Stimulated activated CD4-positive, alpha-beta T cell treated with anti-CD3 and anti-CD28 coated beads, Interleukin-1b, Interleukin-23, amount 100 ng/mL, for 48 hours (primary cell): ENCODE results near the gene SLC2A10.

Experiments used
- DNase-seq: peaks from one replicate; pipeline ENCODE4 v3.0.0-alpha.2; 2020

Gene SLC2A10

DNA sequence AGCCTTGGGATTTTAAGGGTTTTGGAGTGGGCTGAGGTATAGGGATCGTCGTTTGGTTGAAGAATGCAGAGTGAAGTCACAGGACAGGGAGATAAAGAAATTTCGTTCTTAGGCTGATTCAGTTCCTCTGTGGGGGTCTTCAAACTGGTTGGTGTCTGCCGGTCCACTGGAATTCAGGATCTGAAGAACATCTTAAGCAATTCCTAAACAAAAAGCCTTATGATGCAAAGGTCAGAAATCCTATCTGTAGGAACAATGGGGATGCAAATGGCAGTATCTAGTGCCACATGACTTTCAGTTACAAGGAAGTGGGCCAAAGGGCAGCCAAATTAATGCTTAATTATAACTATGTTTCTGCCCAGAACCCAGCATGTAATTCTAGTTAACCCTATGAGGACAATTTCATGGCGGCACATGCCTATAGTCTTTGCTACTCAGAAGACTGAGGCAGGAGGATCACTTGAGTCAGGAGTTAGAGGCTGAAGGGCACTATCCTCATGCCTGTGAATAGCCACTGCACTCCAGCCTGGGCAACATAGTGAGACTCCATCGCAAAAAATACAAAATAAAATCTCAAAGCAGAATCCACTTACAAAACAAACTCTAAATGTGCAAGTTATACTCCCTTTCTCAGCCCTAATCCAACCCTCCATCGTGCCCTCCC is 4.6 kb upstream of the SLC2A10 start:
- DNase-seq, result no peak

DNA sequence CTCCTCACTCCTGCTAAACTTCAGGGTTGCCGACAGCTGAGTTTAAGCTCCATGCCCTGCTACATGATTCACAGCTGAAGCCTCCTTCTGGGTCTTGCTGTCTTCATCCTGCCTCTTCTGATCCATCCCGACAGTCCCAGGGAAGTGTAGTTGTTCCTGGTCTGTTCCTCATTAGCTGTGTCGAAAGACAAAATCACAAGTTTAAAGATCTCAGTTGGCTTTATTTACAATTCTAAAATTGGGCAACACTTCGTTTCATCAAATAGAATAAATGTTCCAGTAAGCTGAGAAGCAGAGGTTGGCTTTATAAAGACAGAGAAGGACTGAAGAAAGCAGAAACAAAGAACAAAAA is 4.1 kb upstream of the SLC2A10 start:
- DNase-seq, result no peak

DNA sequence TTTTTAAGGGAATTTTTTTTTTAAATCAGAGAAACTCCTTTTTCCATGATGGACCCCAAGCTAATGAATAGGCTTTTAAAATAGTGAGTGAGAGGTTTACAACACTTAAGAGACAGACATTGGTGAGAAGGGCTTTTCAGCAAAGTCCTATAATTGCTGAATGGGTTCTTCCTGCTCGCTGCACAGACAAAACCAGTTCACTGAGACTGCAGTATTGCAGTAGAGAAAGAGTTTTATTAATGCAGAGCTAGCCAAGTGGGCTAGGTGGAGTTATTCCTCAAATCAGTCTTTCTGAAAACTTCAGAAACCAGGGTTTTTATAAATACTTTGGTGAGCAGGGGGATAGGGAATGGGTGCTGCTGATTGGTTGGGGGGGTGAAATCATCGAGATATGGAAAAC is 3.2 kb upstream of the SLC2A10 start:
- DNase-seq, result no peak

DNA sequence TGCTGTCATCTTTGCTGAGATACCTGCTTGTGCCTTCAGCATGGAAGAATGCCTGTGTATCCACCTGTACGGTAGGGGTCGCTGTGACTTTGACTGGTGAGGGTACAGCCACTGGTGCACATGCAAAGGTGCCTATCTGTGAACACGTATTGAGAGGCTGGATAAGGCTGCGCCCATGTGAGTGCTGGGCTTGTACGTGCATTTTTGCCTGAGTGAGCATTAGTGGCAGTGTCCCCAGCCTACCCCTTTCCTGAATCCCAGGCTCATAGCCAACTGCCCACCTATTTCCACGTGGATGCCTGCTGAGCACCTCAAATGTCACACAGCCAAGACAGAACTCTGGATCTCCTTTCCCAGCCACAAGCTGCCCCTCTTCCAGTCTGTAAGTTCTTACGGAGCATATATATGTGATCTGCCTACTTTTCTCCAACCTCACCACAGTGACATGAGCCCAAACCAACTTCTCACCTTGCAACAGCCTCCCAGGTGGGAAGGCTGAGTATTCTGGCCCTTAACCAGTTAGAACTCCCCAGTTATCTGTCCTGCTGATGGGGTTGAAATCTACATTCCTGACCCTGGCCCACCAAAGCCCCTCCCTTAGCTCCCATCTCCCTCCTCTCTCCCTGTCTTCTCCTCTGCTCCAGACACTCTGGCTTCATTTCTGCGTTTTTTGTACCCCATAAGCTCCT is 1.1 kb upstream of the SLC2A10 start:
- no peak for DNase-seq

DNA sequence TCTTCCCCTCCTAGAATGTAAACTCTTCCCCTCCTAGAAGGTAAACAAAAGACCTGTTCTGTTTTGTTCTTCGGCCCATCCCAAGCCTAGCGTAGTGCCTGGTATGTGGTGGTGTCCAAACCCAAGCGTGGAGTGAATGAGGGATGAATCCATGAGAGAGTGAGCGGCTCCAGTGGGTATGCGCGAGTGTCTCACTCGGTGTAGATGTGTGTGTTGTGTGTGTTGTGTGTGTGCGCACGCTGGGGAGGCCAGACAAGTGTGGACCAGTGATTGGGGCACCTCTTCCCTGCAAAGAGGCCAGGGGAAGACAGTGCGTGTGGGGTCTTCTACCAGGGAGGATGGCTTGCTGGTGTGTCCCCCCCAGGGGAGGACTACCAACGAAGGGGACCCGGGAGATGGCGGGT is 392 bp upstream of the SLC2A10 start:
- no peak for DNase-seq

DNA sequence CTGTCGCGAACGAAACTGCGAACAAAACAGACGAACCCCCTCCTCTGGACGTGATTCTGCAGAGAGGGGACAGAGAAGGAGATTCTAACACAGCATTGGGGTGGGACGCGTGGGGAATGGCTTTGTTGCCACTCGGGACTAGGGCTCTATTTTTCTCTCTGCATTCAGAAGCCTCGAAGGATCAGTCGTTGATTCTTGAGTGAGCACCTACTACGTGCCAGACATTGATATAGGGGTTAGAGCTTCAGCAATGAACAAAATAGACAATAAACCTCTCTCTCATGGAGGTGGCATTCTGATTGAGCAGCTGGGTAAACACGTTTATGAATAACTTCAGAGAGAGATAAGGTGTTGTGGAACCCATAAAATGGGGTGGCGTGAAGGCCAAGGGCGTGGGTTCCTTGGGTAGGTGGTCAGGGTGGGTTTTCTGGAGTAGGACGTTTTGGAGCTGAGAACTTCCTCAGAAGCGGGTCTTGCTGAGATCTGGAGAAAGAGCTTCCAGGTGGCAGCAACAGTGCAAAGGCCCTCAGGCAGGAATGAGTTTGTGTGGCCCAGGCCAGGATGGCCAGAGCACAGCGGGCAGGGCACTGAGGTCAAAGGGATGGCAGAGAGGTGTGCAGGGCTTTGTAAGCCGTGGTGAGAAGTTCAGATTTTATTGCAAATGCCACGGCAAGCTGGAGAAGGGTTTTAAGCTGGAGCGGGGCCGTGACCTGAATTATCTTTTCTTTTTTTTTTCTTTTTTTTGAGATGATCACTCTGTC is 884 bp downstream of the SLC2A10 start:
- DNase-seq, result no peak

DNA sequence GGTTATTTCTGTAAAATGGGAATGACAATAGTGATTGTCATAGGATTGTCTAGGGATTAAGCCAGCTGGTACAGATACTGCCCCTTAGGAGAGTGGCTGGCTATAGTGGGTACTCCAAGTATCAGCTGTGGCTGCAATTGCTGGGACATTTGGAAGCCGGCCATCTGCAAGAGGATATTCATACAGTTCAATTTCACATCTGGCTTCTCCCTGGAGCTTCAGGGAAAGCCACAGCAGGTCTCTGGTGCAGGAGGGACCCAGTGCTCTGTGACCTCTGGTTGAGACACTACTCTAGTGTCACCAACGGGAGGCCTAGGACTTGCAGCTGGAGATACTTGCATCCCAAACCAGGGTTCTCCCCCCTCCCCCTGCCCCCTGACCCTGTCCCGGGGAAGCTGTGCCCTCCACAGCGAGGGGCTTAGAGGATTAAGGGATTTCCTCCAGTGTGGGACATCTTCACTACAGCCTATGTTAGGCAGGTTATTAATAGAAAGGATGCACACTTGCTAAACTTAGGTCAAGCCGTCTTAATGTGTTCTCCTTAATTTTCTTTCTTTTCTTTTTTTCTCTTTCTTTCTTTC is 2.7 kb downstream of the SLC2A10 start:
- no peak for DNase-seq

DNA sequence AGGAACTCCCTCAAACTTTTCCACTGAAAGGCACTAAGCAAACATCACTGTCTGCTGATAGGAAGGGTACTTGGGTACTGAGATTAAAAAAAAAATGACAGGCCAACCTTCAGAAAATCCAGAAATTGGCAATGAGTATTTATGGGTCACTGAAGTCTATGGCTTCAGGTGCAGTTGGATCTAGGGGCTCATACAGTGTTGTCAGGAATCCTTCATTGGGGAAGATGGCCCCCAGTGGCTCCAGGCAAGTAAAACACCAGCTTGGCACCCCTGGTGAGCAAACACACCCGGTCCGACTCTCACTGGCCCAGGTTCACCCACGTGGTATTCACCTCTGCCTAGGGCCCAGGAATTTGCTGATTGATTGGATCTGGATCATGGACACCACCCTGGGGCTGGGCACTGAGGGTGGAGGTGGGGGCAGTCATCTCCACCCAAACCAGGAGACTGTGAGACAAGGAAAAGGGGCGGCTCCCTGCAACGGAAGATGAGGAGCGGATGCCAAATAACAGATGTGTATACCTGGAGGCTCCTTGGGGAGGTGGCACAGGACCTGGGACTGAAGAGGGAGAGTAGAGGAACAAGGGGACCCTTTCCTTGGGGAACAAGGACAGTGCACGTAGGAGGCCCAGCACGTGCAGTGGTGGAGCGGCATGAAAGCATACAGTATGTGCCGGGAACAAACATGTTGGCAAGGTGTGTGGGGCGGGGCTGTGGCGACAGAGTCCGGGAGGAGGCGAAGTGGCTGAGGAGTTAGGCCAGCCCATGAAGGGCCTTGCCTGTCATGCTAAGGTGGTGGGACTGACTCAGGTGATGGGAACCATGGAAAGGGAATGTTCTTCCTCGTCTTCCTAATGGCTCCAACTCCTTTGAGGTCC is 4.7 kb downstream of the SLC2A10 start:
- DNase-seq, result no peak

DNA sequence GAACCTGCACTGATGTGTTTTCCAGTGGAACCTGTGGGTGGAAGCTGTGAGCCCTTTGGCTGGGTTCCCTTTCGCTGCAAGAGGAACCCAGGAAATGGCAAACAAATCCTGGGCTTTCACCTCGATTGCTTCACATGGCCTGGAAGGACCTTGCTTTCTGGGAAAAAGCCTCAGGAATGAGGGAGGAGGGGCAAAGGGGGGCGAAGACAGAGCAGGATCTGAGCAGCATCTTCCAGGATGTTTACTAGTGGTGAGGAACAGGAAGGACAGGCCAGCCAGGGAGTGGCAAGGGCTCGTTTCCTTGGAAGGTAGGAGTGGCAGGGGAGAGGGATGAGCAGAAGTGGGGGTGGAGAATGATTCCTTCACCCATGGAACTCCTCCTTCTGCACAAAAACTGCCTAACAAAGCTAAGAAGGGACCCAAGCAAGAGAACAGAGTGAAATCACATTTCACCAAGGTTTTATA is 5.9 kb downstream of the SLC2A10 start:
- DNase-seq, result no peak

DNA sequence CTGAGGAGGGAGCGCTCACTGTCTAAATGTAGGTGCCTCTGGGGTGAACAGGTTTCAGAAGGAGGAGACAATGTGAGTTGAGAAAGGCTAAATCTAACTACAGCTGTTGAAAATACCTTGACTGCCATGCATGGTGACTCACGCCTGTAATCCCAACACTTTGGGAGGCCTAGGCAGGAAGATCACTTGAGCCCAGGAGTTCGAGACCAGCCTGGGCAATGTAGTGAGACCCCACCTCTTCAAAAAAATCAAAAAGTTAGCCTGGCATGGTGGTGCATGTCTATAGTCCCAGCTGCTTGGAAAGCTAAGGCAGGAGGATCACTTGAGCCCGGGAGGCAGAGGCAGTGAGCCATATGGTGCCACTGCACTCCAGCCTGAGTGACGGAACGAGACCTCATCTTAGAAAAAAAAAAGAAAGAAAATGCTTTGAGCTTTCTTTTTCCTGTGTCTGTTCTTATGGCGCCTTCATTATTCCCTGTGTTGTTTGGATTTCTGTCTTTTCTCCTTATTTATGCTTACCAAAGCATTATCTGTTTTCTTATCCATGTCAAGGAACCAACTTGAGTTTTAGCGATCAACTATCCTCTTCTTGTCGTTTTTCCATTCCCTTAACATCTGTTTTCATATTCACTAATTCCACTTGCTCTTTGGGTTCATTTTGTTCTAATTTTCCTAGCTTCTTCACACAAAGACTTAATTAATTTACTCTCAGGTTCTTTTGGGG is 8.5 kb downstream of the SLC2A10 start:
- DNase-seq, result no peak

DNA sequence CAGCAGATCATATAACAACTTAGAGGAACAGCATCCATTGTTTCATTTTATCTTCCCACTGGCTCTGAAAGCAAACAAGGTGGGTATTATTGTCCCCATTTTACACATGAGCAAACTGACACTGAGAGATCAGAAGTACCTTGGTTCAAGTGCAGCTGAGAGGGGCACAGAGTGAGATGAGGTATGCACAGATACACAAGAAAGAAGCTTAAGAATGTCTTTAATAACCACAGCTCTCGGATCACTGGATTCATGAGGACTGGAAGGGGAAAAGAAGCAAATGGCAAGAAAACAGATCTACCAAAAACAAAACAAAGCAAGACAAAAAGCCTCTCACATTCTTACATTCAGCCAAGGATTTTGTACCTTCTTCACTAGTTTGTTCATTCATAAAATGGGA is 10.6 kb downstream of the SLC2A10 start:
- no peak for DNase-seq

DNA sequence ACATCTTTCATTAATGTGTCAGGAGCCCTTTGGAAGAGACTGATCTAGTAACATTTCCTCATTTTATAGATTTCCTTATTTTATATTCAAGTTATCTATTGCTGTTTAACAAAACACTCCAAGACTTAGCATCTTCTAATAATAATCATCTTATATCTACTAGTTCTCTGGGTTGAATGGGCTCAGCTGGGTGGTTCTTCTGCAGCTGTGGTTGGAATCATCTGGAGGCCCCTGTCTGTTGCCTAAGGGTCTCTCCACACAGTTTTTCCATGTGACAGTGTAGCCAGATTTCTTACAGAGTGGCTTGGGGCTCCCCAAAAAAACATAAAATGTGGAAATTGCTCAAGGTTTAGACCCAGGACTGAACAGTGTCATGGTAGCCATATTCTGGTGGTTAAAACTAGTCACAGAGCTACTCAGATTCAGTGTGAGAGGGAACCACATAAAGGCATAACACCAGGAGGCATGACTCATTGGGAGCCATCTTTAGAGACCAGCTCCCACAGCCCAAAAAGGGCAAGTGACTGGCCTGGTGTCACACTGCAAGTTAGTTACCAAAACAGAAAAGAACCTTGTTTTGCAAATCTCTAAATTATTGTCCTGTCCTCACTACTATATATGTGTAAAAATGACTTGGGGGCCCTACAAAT is 11.5 kb downstream of the SLC2A10 start:
- DNase-seq, result peak; percentile 20

DNA sequence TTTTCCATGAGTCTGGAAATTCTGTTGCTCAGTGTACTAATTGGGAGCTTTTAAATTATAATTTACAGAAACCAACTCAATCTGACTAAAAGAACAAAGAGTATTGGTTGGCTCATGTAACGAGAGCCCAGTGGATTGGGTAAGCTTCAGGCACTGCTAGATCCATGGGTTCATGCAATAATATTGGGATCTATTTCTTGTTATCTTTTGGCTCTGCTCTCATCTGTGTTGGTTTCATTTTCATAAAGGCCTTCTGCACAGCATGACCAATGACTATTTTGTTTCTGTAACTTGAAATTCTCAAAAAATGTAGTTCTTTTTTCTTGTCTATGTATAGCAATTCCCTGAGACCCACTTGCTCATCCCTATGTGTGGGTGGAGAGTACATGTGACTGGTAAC is 12.0 kb downstream of the SLC2A10 start:
- DNase-seq, result no peak

DNA sequence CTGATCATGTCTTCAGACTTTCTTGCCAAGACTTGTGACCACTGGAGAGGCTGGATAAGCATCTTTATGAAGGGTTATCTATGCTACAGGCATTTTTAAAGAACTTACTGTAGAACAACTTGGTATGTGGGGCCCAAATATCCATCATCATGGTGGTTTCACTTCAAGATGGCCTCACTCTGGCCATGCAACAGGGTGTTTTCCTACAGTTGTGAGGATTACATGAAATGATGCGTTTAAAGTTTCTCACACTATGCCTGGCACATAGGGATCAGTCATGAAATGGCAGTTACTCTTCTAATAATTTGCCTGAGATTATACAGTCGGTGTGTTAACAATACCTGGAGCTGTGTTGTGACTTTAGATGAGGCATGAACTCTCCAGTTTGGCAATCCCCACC is 13.0 kb downstream of the SLC2A10 start:
- DNase-seq, result no peak

DNA sequence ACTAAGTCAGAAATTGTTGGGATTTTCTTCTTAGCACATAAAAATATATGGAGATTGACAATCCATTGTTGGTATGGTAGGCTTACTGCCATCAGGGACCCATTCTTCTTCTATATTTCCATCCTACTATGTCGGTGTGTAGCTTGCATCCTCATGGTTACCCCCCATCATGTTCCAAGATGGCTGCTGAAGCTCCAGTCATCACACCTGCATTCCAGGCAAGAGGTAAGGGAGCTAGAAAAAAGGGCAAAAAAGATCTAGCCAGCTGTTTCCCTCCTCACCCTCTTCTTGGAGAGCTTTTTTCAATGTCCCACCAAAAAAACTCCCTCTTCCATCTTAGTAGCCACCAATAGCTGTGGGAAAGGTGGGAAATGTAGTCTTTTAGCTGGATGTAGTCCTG is 13.6 kb downstream of the SLC2A10 start:
- DNase-seq, result no peak

DNA sequence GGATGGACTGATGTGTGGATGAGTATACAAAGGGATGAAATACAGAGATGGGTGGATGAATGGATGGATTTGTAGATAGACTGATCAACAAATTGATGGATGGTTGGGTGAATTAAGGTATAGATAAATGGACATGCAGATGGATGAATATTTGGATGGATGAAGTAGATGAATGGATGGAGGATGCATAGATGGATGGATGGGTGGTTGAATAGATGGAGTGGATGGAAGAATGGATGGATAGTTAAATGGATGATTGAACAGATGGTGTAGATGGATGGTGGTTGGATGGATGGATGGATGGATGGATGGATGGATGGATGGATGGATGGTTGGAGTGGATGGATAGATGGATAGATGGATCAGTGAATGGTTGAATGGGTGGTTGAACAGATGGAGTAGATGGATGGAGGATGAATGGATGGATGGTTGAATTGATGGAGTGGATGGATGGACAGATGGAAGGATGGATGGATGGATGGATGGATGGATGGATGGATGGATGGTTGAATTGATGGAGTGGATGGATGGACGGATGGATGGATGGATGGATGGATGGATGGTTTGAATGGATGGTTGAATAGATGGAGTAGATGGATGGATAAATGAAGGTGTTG is 15.0 kb downstream of the SLC2A10 start:
- DNase-seq, result no peak

DNA sequence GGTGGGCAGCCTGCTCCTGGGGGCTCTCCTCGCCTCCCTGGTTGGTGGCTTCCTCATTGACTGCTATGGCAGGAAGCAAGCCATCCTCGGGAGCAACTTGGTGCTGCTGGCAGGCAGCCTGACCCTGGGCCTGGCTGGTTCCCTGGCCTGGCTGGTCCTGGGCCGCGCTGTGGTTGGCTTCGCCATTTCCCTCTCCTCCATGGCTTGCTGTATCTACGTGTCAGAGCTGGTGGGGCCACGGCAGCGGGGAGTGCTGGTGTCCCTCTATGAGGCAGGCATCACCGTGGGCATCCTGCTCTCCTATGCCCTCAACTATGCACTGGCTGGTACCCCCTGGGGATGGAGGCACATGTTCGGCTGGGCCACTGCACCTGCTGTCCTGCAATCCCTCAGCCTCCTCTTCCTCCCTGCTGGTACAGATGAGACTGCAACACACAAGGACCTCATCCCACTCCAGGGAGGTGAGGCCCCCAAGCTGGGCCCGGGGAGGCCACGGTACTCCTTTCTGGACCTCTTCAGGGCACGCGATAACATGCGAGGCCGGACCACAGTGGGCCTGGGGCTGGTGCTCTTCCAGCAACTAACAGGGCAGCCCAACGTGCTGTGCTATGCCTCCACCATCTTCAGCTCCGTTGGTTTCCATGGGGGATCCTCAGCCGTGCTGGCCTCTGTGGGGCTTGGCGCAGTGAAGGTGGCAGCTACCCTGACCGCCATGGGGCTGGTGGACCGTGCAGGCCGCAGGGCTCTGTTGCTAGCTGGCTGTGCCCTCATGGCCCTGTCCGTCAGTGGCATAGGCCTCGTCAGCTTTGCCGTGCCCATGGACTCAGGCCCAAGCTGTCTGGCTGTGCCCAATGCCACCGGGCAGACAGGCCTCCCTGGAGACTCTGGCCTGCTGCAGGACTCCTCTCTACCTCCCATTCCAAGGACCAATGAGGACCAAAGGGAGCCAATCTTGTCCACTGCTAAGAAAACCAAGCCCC is 16.0 kb downstream of the SLC2A10 start:
- no peak for DNase-seq

DNA sequence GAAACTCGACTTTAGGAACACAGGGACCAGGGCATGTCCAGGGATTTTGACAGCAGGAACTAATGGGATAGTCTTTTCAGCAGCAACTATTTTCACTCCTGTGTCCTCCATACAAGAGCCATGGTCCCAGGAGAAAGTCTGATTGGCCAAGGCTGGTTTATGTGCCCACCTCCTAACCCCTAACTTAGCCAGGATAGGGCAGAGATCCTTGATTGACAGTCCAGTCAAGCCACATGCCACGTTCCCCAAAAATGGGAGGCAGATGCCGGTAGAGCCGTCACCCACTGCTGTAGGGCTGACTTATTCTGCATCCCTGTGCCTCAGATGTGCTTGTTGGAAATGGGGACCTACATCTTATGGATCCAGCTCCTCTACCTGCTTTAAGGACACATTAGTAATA is 22.3 kb downstream of the SLC2A10 start:
- no peak for DNase-seq

DNA sequence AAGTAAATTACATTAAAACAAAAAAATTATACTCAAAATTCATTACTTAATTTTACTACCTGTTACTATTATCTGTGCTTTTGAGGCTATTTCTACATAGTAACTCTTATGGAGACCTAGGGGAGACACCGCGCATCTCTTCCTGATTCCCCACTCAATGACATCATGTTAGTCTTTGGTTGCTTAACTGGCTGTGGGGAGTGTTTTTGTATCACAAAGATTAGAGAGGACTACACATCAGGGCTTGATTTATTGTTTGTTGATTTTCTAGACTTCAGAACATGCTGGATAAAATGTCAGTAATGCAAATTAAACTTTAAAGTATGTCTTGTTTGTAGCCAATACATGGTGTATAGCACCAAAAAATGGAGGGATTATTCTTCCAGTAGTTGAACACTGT is 26.0 kb downstream of the SLC2A10 start:
- no peak for DNase-seq
